Activated T-helper 9 cell treated with anti-CD3 and anti-CD28 coated beads, Interleukin-2, amount 50 U/mL, for 16 hours (primary cell): ENCODE results near the gene UBE2O.

Experiments
- DNase-seq: peaks from one replicate; pipeline ENCODE4 v3.0.0-alpha.2; 2020; ENCODE audit warnings: low read depth

Gene UBE2O

DNA sequence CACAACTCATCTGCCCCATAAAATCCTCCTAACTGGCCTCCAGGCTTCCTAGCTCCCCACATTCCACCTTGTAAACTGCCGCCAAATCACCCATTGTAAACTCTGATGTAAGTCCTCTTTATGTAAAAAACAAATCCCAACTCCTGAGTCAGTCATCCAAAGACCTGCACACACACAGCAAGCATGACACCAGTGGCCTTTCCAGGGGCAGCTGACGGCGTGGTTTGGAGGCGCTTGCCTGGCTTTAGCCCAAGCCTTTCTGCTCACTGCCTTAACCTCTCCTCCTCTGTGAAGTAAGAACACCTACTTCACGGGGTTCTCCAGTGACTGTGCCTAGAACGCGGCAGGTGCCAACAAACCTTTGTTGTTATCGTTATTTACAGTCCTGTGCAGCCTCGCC is 14.0 kb downstream of the UBE2O start:
- DNase-seq: no peak

DNA sequence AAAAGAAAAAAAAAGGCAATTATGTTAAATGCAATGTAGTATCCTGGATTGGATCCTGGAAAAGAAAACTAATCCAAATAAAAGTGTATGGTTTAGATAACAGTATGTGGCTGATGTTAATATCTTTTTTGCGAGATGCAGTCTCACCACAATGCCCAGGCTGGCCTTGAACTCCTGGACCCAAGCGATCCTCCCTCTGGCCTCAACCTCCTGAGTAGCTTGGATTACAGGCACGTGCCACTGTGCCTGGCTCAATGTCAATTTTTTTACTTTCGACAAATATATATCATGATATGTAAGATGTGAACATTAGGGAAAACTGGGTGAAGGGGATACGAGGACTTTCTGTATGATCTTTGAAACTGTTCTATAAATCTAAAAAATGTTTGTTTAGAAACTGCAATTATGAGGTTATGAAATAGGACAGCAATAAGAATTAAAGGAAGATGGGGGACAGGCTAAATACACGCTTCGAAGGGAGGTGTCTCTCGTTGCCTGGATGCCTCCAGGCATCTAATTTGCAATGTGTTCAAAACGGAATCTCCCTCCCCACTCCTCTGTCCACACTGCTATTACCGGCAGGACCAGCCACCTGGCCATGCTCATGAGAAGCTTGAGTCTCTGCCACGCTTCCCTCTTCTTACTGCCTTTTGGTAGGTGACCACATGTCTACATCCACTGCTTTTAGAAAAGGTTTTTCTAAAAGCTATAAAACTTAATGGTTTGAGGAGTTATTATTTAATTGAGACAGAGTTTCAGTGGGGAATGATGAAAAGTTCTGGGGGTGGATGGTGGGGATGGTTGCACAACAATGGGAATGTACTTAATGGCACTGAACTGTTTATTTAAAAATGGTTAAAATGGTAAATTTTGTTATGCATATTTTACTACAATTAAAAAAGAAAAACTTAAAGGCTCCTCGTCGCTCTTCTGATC is 15.2 kb downstream of the UBE2O start:
- DNase-seq: no peak

DNA sequence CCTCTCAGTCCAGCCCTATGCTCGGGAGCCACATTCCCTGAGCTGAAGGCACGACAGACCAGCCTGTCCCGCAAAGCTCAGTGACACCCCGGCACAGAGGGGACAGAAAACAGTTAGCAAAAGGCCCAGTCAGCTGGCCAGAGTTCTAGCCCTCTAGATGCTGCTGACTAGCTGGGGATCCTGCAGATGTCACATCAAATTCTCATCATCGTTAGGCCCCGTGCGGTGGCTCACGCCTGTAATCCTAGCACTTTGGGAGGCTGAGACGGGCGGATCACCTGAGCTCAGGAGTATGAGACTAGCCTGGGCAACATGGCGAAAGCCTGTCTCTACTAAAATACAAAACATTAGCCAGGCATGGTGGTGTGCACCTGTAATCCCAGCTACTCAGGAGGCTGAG is 17.2 kb downstream of the UBE2O start:
- DNase-seq: no peak

DNA sequence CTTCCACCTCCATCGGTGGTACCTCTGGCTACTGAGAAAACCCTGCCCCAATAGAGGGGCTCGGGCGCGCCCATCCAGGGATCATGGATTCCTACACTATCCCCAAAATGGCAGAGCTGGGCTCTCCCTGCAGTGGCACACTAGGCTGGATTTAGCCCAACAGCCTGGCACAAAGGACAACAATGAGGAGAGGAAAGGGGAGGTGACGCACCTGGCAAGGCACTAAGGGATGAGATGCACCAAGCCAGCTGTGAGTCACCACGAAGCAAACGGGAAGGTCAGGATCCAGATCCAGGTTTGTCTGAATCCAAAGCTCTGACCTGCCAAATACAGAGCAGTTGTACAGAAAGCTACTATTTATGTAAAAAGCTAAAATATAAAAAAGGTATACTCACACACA is 18.1 kb downstream of the UBE2O start:
- DNase-seq: no peak

DNA sequence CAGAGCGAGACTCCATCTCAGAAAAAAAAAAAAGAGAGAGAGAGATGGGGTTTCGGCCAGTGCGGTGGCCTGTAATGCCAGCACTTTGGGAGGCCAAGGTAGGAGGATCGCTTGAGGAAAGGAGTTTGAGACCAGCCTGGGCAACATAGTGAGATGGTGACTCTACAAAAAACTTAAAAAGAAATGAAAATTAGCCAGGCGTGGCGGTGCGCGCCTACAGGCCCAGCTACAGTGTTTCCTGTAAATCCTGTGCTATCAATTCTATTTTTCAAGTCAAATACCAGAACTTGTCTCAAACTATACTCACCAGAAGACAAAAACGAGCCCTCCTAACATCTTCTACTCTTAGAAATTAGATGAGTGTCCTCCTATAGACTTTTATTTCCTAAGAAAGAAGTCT is 19.3 kb downstream of the UBE2O start:
- DNase-seq: no peak

DNA sequence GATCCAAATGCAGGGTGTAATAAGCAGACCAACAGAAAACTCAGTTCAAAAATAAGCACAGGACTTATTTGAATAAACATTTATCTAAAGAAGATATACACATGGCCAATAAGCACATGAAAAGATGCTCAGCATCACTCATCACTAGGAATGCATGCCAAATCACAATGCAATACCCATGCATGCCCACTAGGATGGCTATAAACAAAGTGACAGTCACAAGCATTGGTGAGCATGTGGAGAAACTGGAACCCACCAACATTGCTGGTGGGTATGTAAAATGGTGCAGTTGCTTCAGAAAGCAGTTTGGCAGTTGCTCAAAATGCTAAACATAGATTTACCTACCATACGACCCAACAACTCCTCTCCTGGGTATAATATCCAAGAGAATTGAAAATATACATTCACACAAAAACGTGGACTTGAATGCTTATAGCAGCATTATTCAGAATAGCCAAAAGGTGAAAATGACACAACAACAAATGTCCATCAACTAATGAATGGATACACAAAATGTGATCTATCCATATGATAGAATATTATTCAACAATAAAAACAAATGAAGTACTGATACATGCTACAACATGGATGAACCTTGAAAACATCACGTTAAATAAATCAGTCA is 20.1 kb downstream of the UBE2O start:
- no peak for DNase-seq

DNA sequence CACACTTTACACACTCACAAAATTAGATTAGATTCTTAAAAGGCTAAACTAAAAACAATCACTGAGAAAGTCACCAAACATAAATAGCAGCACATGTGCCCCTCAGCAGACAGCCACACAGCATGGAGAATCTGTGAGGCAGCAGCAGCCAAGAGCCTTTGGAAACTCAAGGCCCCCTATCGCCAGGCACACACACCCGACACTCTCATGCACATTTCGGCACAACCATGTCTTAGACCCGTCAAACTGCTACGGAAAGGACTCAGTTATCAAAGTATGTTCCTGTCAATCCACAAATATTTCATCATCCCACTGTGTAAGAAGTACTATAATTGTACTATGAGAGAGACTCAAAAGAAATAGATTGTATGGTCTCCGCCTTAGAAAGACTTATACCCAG is 20.9 kb downstream of the UBE2O start:
- DNase-seq: no peak

DNA sequence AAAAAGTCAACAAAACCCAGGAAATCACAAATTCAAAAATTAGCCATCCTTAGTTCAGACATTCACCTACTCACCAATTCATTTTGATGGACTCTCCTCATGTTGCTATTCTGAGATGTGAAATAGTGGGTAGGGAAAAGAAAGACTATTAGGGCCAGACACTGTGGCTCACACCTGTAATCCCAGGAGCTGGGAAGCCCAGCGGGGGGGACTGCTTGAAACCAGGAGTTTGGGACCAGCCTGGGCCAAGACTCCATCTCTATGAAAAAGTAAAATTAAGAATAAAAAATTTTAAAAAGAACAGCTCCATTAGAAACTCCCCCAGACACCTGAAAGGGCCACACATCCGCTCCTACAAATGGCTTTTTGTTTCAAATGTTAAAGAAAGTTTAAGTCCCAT is 21.4 kb downstream of the UBE2O start:
- no peak for DNase-seq

DNA sequence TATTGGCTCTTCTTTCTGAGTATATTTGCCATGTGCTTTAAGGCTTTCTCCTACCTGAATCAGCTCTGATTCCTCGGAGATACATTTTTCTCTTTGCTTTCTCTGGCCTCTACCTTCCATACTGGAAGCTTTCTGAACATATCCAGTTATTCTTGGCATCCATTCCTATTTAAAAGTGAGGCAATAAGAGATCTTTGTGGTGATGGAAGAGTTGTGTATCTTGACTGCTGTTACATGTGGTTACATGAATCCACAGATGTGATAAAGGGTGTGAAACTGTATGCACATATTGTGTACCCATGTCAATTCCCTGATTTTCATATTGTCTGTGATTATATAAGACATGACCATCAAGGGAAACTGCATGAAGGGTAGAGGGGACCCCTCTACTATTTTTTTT is 24.4 kb downstream of the UBE2O start:
- no peak for DNase-seq

DNA sequence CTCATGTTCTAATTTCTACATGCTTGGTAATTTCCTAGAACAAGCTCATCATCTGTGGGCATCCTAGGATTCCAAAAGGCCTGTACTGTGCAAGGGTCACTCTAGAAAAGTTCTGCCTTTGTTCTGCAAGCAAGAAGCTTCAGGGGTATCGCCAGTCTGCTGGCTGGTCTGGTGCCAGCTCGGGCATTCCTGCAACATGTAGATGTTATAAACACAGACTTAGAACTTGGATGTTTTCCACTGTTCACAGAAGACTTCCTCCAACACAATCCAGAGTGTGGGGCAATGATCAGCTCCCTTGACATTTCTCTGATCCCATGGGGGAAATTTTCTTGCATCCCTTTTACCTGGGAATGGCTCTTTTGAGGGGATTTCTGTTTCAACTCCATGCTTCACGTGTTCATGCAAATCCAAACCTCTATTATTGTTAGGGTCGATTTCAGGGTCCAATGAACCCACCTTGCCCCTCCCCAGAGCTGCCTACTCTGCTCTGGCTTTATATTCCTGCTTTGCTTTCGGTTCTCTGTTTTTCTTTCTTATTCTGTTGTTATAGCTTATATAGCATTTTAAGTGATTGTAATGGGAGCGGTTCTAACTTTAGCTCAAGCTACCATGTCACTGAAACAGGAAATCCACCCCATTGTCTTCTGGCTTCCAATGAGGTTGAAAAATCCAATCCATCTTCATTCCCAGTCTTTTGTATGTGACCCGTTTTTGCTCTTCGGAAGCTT is 25.3 kb downstream of the UBE2O start:
- no peak for DNase-seq

DNA sequence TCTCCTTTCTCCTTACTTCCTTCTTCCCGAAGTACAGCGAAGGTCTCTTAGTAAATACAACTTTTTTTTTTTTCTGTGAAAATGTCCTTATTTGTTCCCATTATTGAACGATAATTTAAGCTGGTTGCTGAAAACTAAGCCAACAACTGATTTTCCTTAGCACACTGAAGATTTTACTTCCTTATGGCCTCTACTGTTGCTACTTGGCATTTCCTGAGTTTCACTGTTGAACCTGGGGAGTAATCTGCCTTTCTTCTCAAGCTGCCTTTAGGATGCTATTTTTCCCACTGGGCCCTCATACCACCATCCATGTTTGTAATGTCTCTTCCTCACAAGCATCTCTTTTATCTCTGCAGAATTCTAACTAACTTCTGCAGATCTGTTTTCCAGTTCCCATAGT is 26.1 kb downstream of the UBE2O start:
- no peak for DNase-seq

DNA sequence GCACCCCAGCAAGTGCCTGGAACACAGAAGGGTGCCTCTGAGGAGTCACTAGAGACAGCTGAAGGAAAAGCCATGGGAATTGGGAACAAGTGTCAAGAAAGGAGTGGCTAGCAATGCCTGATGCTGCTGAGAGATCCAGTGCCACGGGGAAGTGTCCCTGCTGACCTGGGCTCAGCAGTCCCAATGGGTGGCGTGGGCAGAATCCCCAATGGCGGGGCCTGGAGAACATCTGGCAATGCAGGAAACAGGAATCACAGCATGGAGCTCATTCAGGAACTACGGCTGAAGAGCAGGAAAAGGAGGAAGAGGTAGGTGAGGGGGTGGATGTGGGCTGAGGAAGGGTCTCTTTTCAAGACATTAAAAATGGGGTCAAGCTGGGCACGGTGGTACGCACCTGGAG is 30.1 kb downstream of the UBE2O start:
- no peak for DNase-seq

DNA sequence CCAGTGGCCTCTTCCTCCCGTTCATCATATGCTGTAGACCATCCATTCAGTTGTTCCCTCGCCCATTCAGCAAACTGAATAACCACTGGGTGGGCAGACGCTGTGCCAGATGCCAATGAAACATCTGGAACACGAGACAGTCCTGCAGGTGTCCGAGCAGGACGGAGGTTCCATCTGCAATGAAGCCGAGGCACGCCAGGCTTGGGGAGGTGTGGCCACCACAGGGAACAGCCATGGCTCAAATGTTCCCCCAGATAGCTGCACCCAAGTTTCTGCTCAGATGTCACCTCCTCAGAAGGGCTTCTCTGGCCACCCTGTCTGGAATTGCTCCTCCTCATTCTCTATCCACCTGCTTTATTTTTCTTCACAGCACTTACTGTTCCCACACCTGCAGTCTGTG is 30.5 kb downstream of the UBE2O start:
- DNase-seq: no peak

DNA sequence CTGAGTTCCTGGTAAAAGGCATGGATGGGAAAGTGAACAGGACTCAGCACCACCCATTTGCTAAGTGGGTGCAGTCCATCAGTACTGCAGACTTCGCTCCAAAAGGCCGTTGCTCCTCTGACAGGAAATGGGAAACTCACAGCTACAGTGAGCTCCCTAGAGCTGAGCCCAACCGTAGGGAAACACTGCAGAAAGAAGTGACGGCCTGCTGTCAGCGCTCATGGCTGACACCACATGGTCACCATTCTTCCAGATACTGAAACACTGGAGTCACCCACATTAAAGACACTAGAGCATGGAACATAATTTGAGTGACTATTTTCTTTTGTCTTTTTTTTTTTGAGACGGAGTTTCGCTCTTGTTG is 31.9 kb downstream of the UBE2O start:
- no peak for DNase-seq

DNA sequence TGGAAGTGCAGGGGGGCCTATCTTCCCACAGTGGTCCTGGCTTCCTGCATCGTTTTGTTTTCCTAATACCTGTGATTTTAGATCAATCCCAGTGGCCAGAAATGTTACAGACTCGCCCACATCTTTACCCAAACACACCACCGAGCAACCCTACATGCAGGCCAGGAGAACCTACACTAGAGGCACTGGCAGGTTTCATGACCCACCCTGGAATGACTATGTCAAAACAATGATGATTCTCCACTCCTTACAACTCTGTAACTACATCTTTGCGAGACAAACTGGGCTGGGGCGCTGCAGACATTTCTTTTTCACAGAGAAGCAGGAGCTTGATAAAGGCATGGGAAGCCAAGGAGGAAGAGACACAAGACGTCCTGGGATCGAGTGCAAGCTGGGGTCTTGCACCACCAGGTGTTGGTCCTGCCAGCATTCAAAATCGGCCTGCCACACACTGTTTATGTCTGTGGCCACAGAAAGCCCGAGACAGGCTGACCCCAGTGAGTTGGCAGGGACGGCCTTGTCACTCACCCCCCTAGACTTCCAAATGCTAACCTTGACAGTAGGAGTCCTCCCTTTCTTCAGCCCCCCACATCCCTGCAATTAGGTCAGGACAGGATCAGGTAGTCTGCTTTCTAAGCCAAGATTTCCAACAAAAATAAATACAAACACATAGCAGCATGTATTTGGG is 32.5 kb downstream of the UBE2O start:
- DNase-seq: no peak

DNA sequence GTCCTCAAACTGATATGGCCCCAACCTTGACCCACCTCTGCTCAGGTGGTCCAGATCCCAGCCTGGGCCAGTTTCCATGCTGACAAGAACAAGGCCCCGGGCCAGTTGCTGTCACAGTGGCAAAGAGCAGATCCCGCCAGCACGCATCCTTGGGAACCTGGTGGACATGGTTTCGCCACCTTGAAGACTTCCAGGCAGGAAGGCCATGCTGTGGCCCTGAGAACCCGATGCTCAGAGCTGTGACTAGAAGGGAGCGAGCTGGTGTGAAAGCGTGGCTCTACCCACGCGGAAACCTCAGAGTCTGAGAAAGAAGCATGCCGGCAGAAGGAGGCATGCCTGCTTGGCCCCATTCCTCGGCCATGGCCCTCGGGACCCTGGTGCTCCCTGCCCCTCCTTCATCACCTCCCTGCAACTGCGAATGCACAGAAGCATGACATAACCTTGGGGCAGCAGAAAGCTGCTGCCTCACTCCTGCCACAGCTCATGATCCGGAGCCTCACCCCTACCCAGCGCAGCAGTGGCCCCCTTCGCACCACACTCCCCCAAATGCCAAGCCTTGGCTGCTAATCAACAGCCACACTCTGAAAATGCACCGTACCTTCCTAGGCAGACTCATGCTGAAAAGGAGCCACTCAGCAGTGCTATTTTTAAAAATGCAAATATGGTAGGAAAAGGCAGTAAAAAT is 33.2 kb downstream of the UBE2O start:
- no peak for DNase-seq

DNA sequence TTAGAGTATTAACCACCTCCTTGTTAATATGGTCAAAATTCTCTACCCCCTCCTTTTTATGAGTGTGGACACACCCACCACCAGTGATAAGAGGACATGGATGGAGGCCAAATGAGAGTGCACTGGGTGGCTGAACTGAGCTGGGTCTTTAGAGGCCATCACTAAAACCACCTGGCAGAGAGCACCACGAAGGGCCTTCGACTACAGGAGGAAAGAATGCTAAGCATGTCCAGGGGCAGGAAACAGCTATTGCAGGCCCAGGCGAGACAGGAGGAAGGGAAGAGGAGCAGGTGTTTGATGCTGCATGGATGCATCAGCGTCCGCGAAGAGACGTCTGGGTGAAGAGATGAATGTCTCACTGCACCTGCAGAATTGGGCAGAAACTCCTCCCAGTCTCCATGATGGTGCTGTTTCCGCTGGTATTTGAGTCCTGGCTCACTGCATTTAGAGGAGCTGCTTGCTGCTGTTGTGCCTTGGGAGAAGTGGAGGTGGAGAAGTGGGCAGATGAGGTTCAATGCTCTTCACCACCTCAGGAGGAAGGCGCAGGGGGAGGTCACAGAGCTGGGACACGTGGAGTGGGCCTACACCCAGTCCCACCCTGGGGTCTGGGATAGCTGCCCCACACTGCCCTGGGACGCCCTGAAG is 35.3 kb downstream of the UBE2O start:
- no peak for DNase-seq

DNA sequence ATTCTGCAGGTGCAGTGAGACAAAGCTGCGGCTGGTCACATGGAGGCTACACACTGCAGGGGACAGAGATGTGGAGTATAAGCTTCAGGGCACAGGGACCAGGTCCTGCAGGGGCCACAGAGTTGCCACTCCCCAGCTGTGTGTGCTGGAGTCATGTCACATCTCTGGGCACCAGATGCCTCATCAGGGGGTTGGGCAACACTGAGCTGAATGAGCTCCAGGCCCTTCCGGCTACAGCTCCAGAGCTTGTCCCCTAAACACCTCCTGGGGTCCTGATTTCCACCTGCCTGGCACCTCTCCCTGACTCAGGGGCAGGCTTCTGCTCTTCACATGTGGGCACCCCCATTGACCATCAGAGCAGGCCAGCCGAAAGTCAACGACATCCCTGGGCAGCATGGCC is 36.1 kb downstream of the UBE2O start:
- DNase-seq: no peak

DNA sequence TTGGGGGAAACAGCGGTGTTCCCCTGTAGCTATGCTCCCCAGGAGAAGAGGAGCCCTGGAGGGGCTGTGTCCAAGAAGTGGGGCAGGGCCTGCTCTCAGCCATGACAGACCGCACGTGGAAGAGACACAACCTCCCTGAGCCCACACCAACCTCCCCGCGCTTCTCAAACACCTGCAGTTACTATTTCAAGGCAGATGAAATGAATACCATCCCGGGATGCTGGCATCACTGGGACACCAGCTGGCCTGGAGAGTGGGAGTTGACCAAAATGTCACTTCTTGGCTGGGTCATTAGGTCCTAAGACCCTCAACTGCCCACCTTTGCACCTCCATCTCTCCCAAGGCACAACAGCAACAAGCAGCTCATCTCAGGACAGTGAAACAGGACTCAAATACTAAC is 36.5 kb downstream of the UBE2O start:
- DNase-seq: no peak

DNA sequence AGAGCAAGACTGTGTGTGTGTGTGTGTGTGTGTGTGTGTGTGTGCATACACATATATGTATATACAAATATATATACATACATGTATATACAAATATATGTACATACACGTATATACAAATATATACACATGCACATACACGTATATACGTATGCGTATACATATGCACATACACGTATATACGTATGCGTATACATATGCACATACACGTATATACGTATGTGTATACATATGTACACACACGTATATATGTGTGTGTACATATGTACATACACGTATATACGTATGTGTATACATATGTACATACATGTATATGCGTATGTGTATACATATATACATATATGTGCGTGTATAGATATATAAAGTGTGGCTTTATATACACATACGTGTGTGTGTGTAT is 37.2 kb downstream of the UBE2O start:
- no peak for DNase-seq
